Endometrial microvascular endothelial cells (primary cell): ENCODE data around the gene PRKCB. TPM values are rescaled to one million over a fixed set of nuclear protein-coding genes. Genes with fewer than 3 reads are reported as not detected.

Source experiments
- in situ Hi-C: cut with HindIII; loops from 2 replicates; pipeline ENCODE4 v1.10.0; 2017; ENCODE audit warnings: low sequenced_read_pairs, low pct_unique_long_range_greater_than_20kb; ENCODE audit errors: inconsistent ontology term
- total RNA-seq: library from RNA; depleted of rRNA; stranded (reverse); fragments of >200 nt; gene quantifications from one replicate; pipeline ENCODE4 v1.2.3, GENCODE V29; 2015; ENCODE audit errors: inconsistent ontology term

Gene PRKCB
- total RNA-seq, 1 donor from 2014 or later = not detected

- in situ Hi-C loops = no loop called here
These were observed 116.6 kb downstream of the PRKCB start for GRCh38 chr16:23952128-23952970.

- in situ Hi-C loops = no loop called here
These were observed 117.2 kb downstream of the PRKCB start for GRCh38 chr16:23952971-23953300.

- in situ Hi-C loops = no loop called here
These were observed 117.7 kb downstream of the PRKCB start for GRCh38 chr16:23953476-23953875.

- in situ Hi-C loops = no loop called here
These were observed 119.3 kb downstream of the PRKCB start for GRCh38 chr16:23955088-23955487.

GRCh38 chr16:23957287-23957686, 121.5 kb downstream of the PRKCB start:
- in situ Hi-C loops = no loop called here

GRCh38 chr16:23959072-23959751, 123.4 kb downstream of the PRKCB start:
- in situ Hi-C loops = no loop called here

- in situ Hi-C loops = no loop called here
These were observed 123.9 kb downstream of the PRKCB start for GRCh38 chr16:23959752-23960072.

- in situ Hi-C loops = no loop called here
These were observed 124.5 kb downstream of the PRKCB start for GRCh38 chr16:23960081-23960885.

- in situ Hi-C loops = no loop called here
These were observed 126.2 kb downstream of the PRKCB start for GRCh38 chr16:23962001-23962400.

- in situ Hi-C loops = no loop called here
These were observed 128.4 kb downstream of the PRKCB start for GRCh38 chr16:23964136-23964535.

- in situ Hi-C loops = no loop called here
These were observed 129.5 kb downstream of the PRKCB start for GRCh38 chr16:23965137-23965733.

- in situ Hi-C loops = no loop called here
These were observed 131.0 kb downstream of the PRKCB start for GRCh38 chr16:23966597-23967394.

- in situ Hi-C loops = no loop called here
These were observed 132.0 kb downstream of the PRKCB start for GRCh38 chr16:23967775-23968174.

GRCh38 chr16:23968176-23968575, 132.4 kb downstream of the PRKCB start:
- in situ Hi-C loops = no loop called here

- in situ Hi-C loops = no loop called here
These were observed 133.9 kb downstream of the PRKCB start for GRCh38 chr16:23969468-23970297.

- in situ Hi-C loops = no loop called here
These were observed 138.4 kb downstream of the PRKCB start for GRCh38 chr16:23974223-23974622.

GRCh38 chr16:23975293-23975692, 139.5 kb downstream of the PRKCB start:
- in situ Hi-C loops = no loop called here

- in situ Hi-C loops = no loop called here
These were observed 140.3 kb downstream of the PRKCB start for GRCh38 chr16:23976091-23976490.
